NT2/D1 (cell line): ENCODE measurements around the gene NCCRP1.

ENCODE experiments used
- DNase-seq: peaks from one replicate; pipeline ENCODE4 v3.0.0-alpha.2; 2011; ENCODE audit warnings: low read depth, low spot score
- H3K27me3 ChIP-seq: 2 replicates; pipeline ENCODE4 v1.6.0; 2011; ENCODE audit warnings: mild to moderate bottlenecking; ENCODE audit not compliant: insufficient read length, insufficient read depth
- H3K36me3 ChIP-seq: 2 replicates; pipeline ENCODE4 v1.6.1; 2011; ENCODE audit warnings: mild to moderate bottlenecking, low read length, mixed read lengths; ENCODE audit not compliant: insufficient read depth, insufficient read length
- H3K4me1 ChIP-seq: 2 replicates; pipeline ENCODE4 v1.5.1; 2011; ENCODE audit not compliant: insufficient read depth, insufficient read length
- H3K4me3 ChIP-seq: 2 replicates; pipeline ENCODE4 v1.5.1; 2011; ENCODE audit warnings: low read depth; ENCODE audit not compliant: insufficient read length
- H3K9ac ChIP-seq: 2 replicates; pipeline ENCODE4 v1.6.0; 2011; ENCODE audit warnings: low read depth; ENCODE audit not compliant: insufficient read length
- H3K9me3 ChIP-seq: 2 replicates; pipeline ENCODE4 v1.5.1; 2011; ENCODE audit warnings: mild to moderate bottlenecking, low read length; ENCODE audit not compliant: insufficient read depth
- SUZ12 ChIP-seq: IDR thresholded peaks from 2 replicates; pipeline ENCODE4 v1.6.1; 2011; ENCODE audit not compliant: insufficient read length, insufficient read depth; ENCODE audit errors: extremely low read depth
- YY1 ChIP-seq: IDR thresholded peaks from 2 replicates; pipeline ENCODE4 v1.6.1; 2011; ENCODE audit not compliant: insufficient read length, insufficient read depth
- ZNF274 ChIP-seq: IDR thresholded peaks from 2 replicates; pipeline ENCODE4 v1.6.1; 2011; ENCODE audit warnings: mild to moderate bottlenecking, low read depth, low read length

NCCRP1 gene

DNA sequence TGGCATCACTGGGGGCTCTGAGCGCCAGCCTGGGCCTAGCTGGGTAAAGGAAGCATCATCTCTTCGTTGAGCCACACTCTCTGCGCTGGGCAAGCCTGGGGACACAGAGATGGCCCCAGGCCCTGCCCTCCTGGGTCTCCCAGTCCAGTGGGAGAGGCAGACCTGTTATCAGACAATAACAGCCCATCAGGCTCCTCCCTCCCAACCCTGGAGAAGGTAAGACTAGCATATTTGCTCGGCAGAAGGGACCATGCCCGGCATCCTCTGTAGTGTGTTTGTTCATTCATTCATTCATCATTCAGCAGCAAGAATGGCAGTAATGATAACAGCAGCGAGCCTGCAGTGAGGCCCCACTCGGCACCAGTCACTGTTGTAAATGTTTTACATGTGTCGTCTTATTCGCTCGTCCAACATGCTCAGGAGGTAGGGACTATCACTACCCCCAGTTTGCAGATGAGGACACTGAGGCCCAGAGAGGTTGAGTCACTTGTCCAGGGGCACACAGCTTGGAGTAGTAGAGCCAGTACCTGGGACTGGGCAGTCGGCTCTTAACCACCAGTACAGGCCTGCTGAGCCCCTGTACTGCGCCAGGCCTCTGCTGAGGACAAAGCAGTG is 38.0 kb upstream of the NCCRP1 start:
- Histone ChIP-seq H3K36me3 (peaks cover 16% of the 10 kb centered on the region), H3K27me3 (no peaks in the 10 kb centered on the region), H3K4me1 (peaks cover 9% of the 10 kb centered on the region), H3K9ac (no peak overlapping the region), H3K9me3 (no peaks in the 10 kb centered on the region), H3K4me3 (no peak overlapping the region)
- no peak for TF ChIP-seq SUZ12
- no peak for TF ChIP-seq YY1
- no peak for TF ChIP-seq ZNF274
- DNase-seq = no peak

DNA sequence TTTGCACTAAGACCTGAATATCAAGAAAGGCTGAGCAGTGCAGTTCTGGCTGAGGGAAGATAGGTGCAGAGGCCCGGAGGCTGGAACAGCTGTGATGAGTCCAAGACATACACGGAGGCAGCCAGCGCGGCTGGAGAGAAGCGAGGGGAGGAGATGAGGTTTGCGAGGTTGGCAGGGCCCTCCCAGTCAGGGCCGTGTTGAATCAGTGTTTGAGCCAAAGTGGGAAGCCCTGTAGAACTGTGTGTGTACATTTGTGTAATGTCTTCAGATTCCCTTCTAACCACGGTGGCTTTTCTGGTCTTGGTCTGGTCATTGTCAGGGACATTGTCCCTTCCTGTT is 36.3 kb upstream of the NCCRP1 start:
- H3K27me3 ChIP-seq = no peaks in the 10 kb centered on the region
- H3K4me3 ChIP-seq = no peak overlapping the region
- peaks cover 16% of the 10 kb centered on the region for H3K36me3 ChIP-seq
- H3K4me1 ChIP-seq = peaks cover 5% of the 10 kb centered on the region
- DNase-seq = no peak
- no peak for TF ChIP-seq SUZ12
- no peak for TF ChIP-seq YY1
- no peak for TF ChIP-seq ZNF274
- no peaks in the 10 kb centered on the region for H3K9me3 ChIP-seq
- H3K9ac ChIP-seq = no peak overlapping the region

DNA sequence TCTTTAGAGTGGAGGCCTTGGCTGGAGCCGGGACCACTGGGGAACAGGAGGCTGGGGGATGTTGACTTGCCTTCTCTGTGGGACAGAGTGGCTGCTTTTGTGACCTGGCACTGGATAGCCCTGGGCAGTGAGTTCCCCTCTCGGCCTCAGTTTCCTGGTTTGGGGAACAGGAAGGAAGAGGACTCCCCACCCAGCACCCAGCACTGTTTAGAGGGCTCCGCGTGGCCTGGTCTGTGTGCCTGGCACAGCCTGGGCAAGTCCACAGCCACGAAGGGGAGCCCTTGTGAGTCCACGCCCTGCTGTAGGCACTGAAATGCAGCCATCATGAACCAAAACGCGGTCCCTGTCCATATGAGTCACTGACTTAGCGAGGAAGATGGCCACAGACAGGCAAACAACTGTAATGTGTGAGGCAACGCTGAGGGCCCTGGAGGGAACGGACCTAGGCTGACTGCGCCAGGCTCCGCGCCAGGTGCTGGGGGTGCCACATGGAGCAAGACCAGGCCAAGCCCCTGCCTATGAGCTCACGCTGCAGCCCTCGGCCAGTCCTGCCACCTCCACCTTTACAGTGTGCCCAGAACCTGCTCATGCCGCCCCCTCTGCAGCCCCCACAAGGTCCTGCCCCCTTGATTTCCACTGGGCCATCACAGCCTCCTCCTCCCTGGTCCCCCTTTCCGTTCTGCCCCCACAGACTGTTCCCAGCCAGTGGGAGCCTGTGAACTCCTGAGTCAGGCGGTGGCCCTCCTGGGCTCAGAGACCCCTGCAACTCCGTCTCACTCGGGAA is 35.7 kb upstream of the NCCRP1 start:
- no peaks in the 10 kb centered on the region for H3K27me3 ChIP-seq
- peaks cover 16% of the 10 kb centered on the region for H3K36me3 ChIP-seq
- H3K4me3 ChIP-seq = no peak overlapping the region
- DNase-seq = no peak
- H3K4me1 ChIP-seq = peaks cover 5% of the 10 kb centered on the region
- no peaks in the 10 kb centered on the region for H3K9me3 ChIP-seq
- H3K9ac ChIP-seq = no peak overlapping the region
- TF ChIP-seq ZNF274 (no peak), YY1 (no peak), SUZ12 (no peak)

DNA sequence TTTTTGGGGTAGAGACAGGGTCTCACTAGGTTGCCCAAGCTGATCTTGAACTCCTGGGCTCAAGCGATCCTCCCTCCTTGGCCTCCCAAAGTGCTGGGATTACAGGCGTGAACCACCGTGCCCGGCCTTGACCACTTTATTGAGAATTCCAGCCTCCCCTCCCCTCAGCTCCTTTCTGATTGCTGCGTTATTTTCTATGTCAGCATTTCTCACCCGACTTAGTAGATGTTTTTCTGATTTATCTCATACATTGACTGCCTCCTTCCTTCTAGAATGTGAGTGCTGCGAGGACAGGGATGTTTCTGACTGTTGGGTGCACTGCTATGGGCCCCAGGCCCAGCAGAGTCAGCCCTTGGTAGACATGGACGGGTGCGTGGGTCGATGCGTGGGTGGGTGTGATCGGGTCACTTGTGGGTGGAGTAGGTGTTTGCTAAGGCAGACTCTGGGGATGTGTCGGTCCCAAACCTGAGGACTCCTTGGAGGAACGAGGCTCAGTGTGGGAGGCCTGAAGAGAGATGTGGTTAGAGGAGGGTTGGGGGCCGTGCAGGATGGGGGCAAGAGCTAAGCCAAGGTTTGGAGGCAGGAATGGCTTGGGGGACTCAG is 34.2 kb upstream of the NCCRP1 start:
- Histone ChIP-seq H3K27me3 (no peaks in the 10 kb centered on the region), H3K36me3 (peaks cover 16% of the 10 kb centered on the region), H3K4me3 (no peak overlapping the region), H3K4me1 (peaks cover 6% of the 10 kb centered on the region), H3K9ac (no peak overlapping the region), H3K9me3 (no peaks in the 10 kb centered on the region)
- DNase-seq = no peak
- TF ChIP-seq YY1 (no peak), ZNF274 (no peak), SUZ12 (no peak)

DNA sequence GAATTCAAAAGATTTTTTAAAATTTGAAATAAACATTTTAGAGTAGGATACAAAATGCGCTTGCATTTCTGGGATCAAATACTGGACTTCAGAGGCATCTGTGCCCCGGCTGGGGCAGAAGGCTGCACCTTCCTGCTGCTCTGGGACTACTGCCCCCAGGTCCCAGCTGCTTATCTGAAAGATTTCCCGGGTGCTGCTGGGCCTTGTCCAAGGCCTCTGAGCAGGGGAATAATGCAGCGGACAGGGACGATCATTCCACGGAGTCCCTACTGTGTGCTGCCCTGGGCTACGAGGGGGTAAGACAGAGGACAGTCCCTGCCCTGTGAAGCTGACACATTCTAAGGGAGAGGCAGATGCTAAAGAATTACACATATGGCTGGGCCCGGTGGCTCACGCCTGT is 33.1 kb upstream of the NCCRP1 start:
- Histone ChIP-seq H3K9ac (no peak overlapping the region), H3K36me3 (peaks cover 11% of the 10 kb centered on the region), H3K27me3 (no peaks in the 10 kb centered on the region), H3K4me1 (peaks cover 13% of the 10 kb centered on the region), H3K4me3 (no peak overlapping the region), H3K9me3 (no peaks in the 10 kb centered on the region)
- no peak for TF ChIP-seq YY1
- no peak for TF ChIP-seq ZNF274
- no peak for TF ChIP-seq SUZ12
- DNase-seq = no peak

DNA sequence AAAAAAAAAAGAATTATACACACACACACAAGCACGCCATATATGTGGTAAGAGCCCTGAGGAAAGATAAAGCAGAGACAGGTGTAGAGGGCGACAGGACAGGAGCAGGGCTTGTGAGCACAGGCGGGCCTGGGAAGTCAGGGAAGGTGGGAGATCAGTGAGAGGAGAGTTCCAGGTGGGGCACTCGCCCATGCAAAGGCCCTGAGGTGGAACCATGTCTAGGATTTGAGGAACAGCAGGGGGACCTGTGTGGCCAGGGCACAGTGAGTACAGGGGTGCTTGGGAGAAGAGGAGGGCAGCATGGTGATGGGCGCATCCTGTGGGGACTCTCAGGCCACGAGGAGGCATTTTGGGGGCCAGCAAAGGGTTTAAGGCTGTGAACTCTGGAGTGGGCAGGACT is 32.5 kb upstream of the NCCRP1 start:
- Histone ChIP-seq H3K4me3 (no peak overlapping the region), H3K36me3 (peaks cover 5% of the 10 kb centered on the region), H3K9me3 (no peaks in the 10 kb centered on the region), H3K9ac (no peak overlapping the region), H3K4me1 (peaks cover 13% of the 10 kb centered on the region), H3K27me3 (no peaks in the 10 kb centered on the region)
- no peak for DNase-seq
- TF ChIP-seq YY1 = no peak
- TF ChIP-seq SUZ12 = no peak
- TF ChIP-seq ZNF274 = no peak

DNA sequence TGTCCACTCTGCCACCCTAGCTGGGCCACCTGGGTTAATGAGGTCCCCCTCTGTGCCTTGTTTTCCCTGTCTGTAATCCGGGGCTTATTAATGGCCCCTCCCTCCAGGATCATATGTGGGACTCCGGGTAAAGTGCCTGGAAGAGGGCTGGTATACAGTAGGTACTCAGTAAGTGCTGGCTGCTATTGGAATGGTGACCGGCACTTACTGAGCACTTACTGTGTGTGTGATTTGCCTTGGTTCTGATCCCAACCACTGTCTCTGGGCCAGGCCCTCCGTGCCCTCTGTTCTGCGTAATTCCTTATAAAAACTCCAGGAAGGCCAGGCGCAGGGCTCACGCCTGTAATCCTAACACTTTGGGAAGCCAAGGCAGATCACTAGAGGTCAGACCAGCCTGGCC is 30.9 kb upstream of the NCCRP1 start:
- no peaks in the 10 kb centered on the region for H3K27me3 ChIP-seq
- peaks cover 11% of the 10 kb centered on the region for H3K36me3 ChIP-seq
- no peaks in the 10 kb centered on the region for H3K9me3 ChIP-seq
- TF ChIP-seq SUZ12 (no peak), YY1 (no peak), ZNF274 (no peak)
- H3K4me1 ChIP-seq = peaks cover 13% of the 10 kb centered on the region
- H3K9ac ChIP-seq = peak overlapping the region; percentile 10
- H3K4me3 ChIP-seq = no peak overlapping the region
- DNase-seq = no peak
